ENCODE data around the gene SP4. TPM values are rescaled to one million over a fixed set of nuclear protein-coding genes. Genes with fewer than 3 reads are reported as not detected.

SP4 gene
- 6.2 TPM for polyA plus RNA-seq (ENCODE audit: insufficient read length)

- DNase-seq = peak; percentile 95
Measured at GRCh38 chr7:21427871-21428658, at the start of gene SP4. Gene SP4, plus strand, starts transcription at chr7:21428083. Its CDS starts 169 bp downstream, at chr7:21428252.

GRCh38 chr7:21383227-21384220 lies 44.4 kb upstream of the SP4 start:
- DNase-seq = no peak

GRCh38 chr7:21393937-21394336 lies 33.9 kb upstream of the SP4 start:
- DNase-seq = no peak

- no peak for DNase-seq
Measured at GRCh38 chr7:21401944-21402343, 25.9 kb upstream of the SP4 start.

GRCh38 chr7:21407796-21408480 lies 19.9 kb upstream of the SP4 start:
- DNase-seq = no peak

GRCh38 chr7:21408481-21408820 lies 19.4 kb upstream of the SP4 start:
- no peak for DNase-seq

GRCh38 chr7:21412410-21412851 lies 15.5 kb upstream of the SP4 start:
- DNase-seq = no peak

DNA sequence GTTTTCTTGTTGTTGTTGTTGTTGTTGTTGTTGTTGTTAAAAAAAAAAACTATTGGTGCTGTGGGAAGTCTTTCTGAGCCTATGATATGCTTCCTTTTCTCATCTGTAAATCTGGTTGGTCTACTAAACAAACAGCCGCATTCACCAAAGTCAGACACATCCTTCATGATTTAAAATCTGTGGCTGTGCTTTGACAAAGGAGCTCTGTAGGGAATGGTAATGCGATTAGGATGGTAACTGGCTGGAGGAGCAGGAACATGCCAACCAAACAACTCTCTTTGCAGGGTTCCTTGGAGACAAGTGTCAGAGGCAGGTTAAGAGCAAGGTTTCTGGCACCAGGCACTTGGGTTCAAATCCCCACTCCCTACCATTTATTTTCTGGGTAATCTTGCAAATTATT lies 14.9 kb upstream of the SP4 start:
- no peak for DNase-seq

DNA sequence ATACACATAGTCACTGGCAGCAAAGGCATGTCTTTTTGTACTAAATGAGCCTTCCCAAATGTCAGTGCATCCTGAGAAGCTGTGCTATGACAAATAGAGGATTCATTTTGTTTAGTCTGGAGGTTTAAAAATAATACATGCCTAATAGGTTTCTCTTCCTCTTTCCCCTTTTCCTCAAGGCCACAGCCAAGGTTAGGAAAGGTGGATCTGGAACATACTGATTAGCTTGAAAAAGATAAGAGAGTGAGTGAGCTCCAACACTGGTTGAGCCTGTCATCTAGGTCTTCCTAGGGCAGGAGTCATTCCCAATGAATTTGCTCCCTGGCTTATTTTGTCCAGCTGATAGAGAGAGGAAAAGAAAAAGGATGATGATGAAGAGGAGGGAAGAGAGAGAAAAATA lies 14.4 kb upstream of the SP4 start:
- DNase-seq = no peak

- no peak for DNase-seq
Measured at GRCh38 chr7:21414795-21415393, 13.0 kb upstream of the SP4 start.

DNA sequence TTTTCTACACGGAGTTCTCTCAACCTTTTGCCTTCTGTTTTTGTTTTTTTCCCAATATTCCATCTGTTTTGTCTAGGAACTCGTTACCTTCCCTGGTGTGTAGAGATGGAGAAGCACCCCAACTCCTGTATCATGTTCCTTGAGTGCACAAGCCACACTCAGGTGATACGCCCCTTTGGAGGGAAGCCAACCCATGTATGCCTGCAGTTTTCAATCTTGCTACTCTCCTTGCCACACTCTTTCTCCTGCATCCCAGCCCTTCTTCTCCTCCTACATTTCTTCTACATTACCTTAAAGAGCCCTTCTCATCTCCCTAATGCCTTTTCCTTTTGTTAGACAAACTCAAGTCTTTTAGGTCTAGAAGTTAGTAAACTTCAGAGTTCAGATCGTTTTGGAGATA lies 10.2 kb upstream of the SP4 start:
- no peak for DNase-seq

DNA sequence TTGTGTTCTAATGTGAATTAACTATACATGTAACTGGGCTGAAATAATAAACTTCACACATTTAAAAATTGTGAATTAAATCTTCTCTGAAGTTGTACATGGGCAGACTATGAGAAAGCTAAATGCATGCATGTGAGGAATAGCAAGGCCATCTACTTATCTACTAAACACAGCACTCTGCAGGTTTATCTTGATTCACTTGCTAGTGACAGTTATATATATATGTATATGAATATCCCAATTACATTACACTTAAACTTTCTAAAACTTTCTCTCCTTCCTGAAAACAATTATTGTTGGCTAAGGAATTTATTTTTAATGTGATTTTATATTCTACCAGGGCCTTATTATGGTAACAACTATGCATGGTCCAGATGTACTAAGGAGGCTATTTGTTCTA lies 5.1 kb upstream of the SP4 start:
- DNase-seq = no peak

GRCh38 chr7:21425290-21425689 lies 2.6 kb upstream of the SP4 start:
- no peak for DNase-seq

GRCh38 chr7:21426286-21427181 lies 1.3 kb upstream of the SP4 start:
- no peak for DNase-seq

DNA sequence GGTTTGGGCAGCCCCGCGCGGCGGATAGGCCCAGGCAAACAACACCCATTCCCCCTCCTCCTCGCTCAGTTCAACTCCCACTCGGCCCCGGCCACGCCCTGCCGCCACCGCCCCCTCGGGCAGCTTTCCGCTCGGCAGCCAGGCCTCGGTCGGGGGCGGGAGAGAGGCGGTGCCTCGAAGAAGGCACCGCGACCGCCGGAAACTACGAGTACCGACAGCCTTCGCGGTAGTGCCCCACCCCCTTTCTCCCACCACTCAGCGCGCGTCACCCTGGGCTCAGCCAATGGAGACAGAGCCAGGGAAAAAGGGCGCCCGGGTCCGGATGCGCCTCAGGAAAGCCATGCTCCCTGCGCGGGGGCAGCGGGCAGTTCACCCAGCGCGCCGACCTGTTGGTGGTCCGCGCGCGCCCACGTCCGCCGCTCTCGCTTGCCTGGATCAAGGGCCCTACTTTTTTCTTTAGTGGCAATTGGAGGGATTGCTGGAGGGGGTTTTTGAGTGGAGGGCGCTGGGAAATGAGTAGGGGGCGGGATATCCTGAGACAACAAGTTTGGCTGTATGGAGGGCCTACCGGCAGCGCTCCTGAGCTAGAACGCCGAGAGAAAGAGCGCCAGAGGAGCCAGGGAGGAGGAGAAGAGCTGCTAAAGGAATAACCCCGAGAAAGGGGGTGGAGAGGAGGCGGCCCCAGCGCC lies 557 bp upstream of the SP4 start:
- DNase-seq = peak; percentile 99

DNA sequence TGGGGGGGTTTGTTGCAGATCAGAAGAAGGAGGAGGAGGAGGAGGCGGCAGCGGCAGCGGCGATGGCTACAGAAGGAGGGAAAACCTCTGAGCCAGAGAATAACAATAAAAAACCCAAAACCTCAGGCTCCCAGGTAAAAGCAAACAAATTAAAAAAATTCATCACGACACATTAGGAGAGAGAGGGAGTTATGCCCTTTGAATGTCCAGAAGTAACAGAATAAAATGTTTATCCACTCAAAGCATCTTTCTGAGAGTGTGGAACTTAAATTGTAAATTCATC lies 717 bp downstream of the SP4 start:
- DNase-seq = no peak

GRCh38 chr7:21429021-21429420 lies 1.1 kb downstream of the SP4 start:
- DNase-seq = no peak

DNA sequence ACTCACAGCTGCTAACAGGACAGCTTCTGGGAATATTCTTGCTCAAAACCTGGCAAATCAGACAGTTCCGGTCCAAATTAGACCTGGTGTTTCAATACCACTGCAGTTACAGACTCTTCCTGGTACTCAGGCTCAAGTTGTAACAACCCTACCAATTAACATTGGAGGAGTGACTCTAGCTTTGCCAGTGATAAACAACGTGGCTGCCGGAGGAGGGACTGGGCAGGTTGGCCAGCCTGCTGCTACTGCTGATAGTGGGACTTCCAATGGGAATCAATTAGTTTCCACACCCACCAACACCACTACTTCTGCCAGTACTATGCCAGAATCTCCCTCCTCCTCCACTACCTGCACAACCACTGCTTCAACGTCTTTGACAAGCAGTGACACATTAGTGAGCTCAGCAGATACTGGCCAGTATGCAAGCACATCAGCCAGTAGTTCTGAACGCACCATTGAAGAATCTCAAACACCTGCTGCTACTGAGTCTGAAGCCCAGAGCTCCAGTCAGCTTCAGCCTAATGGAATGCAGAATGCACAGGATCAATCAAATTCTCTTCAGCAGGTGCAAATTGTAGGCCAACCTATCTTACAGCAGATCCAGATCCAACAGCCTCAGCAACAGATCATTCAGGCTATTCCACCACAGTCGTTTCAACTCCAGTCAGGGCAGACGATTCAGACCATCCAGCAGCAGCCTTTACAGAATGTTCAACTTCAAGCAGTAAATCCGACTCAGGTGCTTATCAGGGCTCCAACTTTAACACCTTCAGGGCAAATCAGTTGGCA lies 2.1 kb downstream of the SP4 start:
- DNase-seq = no peak

- no peak for DNase-seq
Measured at GRCh38 chr7:21430575-21430954, 2.7 kb downstream of the SP4 start.

DNA sequence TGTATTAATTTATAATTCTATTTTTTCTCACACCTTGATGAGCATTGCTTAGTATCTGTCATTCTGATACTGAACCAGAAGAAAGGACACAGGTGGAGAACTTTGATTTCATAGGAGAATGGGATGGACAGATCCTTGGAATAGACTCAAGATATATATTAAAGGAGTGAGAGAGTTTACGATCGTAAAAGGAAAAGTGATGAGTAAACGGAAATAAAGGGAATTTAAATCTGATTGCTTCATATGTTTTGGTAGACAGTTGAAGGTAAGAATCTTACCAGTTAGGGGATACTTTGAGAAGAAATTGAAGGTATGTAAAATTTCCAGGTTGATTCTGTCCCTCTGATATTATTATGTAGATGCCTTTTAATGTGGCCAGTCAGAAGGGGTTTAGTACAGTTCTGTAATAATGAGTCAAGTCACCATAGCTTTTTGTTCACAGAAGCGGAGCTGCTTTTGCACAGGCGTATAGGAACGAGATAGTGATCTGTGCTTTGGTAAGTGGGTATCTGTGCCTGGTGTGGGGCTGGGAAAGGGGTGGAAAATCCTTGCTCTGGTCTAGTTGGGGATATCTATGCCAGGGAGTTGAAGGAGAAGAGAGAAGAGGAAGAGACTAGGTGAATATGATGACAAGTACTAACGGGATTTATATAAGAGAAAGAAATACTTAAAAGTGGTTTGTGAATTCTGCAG lies 15.4 kb downstream of the SP4 start:
- DNase-seq = no peak

Measured in hindlimb muscle (tissue), 1 donor.